Measurements from ENCODE around the gene LCE1F. TPM values are rescaled to one million over a fixed set of nuclear protein-coding genes. Genes with fewer than 3 reads are reported as not detected.

LCE1F gene
- total and polyA plus RNA-seq, 7 donors = not detected

- Histone ChIP-seq H3K27me3 (ENCODE audit: insufficient read depth in 3 of 3, low read length in 2 of 3) (no peaks in the 10 kb centered on the region), H3K36me3 (ENCODE audit: insufficient read depth in 1 of 2, low read depth in 1 of 2) (no peaks in the 10 kb centered on the region), H3K27ac (no peak overlapping the region), H3K4me1 (no peaks in the 10 kb centered on the region), H3K9me3 (no peaks in the 10 kb centered on the region), H3K4me3 (no peak overlapping the region)
- no peak for ATAC-seq
- intact Hi-C loops (cut with DNase I) = no loop called here
- WGBS, 3 donors = 87 to 90% (median 88%) methylated on average over 31 of the region's 31 CpGs
- no peak for TF ChIP-seq CTCF (IDR thresholded peaks at IDR 0.05)
- DNase-seq = no peak
Observed at GRCh38 chr1:152760551-152761190, 14.3 kb upstream of the LCE1F start.

GRCh38 chr1:152761609-152762213 lies 13.2 kb upstream of the LCE1F start:
- Histone ChIP-seq H3K27me3 (ENCODE audit: insufficient read depth in 3 of 3, low read length in 2 of 3) (peaks cover 0 to 2% (median 0%) of the 10 kb centered on the region in 3 donors), H3K4me3 (no peak overlapping the region), H3K27ac (no peak overlapping the region), H3K4me1 (no peaks in the 10 kb centered on the region), H3K9me3 (no peaks in the 10 kb centered on the region), H3K36me3 (ENCODE audit: insufficient read depth in 1 of 2, low read depth in 1 of 2) (no peaks in the 10 kb centered on the region)
- WGBS, 3 donors = 81 to 86% (median 82%) methylated on average over 3 of the region's 3 CpGs
- intact Hi-C loops (cut with DNase I) = no loop called here
- ATAC-seq (no peak), DNase-seq (no peak)
- no peak for TF ChIP-seq CTCF (IDR thresholded peaks at IDR 0.05)

- Histone ChIP-seq H3K9me3 (no peaks in the 10 kb centered on the region), H3K36me3 (ENCODE audit: insufficient read depth in 1 of 2, low read depth in 1 of 2) (no peaks in the 10 kb centered on the region), H3K27me3 (ENCODE audit: insufficient read depth in 3 of 3, low read length in 2 of 3) (peaks cover 0 to 5% (median 2%) of the 10 kb centered on the region in 3 donors), H3K4me3 (no peak overlapping the region), H3K4me1 (no peaks in the 10 kb centered on the region), H3K27ac (no peak overlapping the region)
- DNase-seq (no peak), ATAC-seq (no peak)
- intact Hi-C loops (cut with DNase I) = no loop called here
- TF ChIP-seq CTCF (IDR thresholded peaks at IDR 0.05) = no peak
- WGBS, 3 donors = 38 to 42% (median 40%) methylated on average over 8 of the region's 8 CpGs
Observed at GRCh38 chr1:152768847-152769533, 6.0 kb upstream of the LCE1F start.

GRCh38 chr1:152770411-152770810 lies 4.5 kb upstream of the LCE1F start:
- Histone ChIP-seq H3K27me3 (ENCODE audit: insufficient read depth in 3 of 3, low read length in 2 of 3) (peaks cover 0 to 5% (median 2%) of the 10 kb centered on the region in 3 donors), H3K4me3 (no peak overlapping the region), H3K36me3 (ENCODE audit: insufficient read depth in 1 of 2, low read depth in 1 of 2) (no peaks in the 10 kb centered on the region), H3K27ac (no peak overlapping the region), H3K9me3 (no peaks in the 10 kb centered on the region), H3K4me1 (no peaks in the 10 kb centered on the region)
- DNase-seq (no peak), ATAC-seq (no peak)
- no peak for TF ChIP-seq CTCF (IDR thresholded peaks at IDR 0.05)
- intact Hi-C loops (cut with DNase I) = no loop called here
- 51 to 78% (median 57%) methylated on average over 1 of the region's 1 CpG for WGBS, 3 donors

All from psoas muscle (tissue), 8 donors.